Measurements from ENCODE around the gene YPEL4. TPM values are rescaled to one million over a fixed set of nuclear protein-coding genes. Genes with fewer than 3 reads are reported as not detected.

The YPEL4 gene
- total RNA-seq, 4 donors from 2014 or later = 0.63 to 1.8 (median 1.5) TPM

GRCh38 chr11:57645689-57646085, 4.0 kb downstream of the YPEL4 start:
- DNase-seq (ENCODE audit: low spot score) (no peak), ATAC-seq (ENCODE audit: low FRiP score) (no peak)
- TF ChIP-seq CTCF (IDR thresholded peaks at IDR 0.05) = no peak

GRCh38 chr11:57644748-57645688, 4.7 kb downstream of the YPEL4 start:
- peak in 1 of 3 donors; percentile 40 for TF ChIP-seq CTCF (IDR thresholded peaks at IDR 0.05)
- peak; percentile 53 for ATAC-seq (ENCODE audit: low FRiP score)
- DNase-seq (ENCODE audit: low spot score) = peak; percentile 80

DNA sequence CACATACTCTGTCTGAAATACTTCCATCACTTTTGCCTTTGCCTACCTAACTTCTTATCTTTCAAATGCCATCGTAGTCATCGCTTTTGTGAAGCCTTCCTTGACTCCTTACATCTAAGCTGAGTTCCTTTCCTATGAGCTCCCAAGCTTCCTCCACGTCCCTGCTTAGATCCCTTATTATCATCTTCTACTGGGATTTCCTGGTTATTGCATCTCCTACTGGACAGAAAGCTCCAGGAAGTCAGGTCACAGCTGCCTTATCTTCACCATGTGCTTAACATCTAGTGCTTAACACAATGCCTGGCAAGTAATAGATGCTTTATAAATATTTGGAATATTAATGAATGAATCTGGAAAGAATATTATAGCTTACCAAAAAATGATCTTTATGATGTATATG, 5.9 kb downstream of the YPEL4 start:
- ATAC-seq (ENCODE audit: low FRiP score) = no peak
- no peak for TF ChIP-seq CTCF (IDR thresholded peaks at IDR 0.05)
- DNase-seq (ENCODE audit: low spot score) = no peak

- no peak for TF ChIP-seq CTCF (IDR thresholded peaks at IDR 0.05)
- ATAC-seq (ENCODE audit: low FRiP score) (no peak), DNase-seq (ENCODE audit: low spot score) (no peak)
These were observed 8.5 kb downstream of the YPEL4 start for GRCh38 chr11:57641011-57641807.

DNA sequence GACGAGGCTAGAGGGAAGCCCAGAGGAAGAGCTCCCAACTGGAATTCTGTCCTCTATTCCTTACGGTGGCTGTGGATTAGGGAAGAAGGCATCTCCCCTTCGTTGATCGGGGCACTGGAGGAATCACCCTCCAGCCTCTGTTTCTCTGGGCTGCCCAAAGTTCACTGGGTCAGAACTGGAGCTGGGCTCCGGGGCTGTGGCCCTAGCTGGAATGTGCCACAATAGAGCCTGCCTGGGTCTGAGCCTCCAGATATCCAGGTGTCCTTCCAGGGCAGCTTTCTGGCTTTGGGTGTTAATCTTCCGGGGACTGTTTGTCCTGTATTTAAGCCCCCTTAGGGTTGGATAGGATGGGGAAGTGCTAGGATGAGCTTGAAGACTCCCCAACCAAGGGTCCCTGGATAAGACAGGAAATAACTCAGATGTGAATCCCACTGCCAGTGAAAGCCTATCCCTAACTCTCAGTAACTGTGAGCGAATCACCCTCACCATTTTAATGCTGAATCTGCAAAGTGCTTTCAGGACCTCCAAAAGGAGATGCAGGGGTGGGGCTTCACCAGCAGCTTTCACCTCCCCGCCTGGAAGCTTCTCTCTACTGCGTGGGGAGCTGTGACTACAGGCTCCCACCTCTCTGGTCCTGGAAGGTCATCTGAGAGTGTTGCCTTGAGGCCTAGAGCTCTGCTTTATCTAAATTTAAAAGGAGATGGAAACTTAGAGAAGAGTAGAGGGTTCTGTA, 9.5 kb downstream of the YPEL4 start:
- DNase-seq (ENCODE audit: low spot score) (no peak), ATAC-seq (ENCODE audit: low FRiP score) (no peak)
- TF ChIP-seq CTCF (IDR thresholded peaks at IDR 0.05) = no peak

DNA sequence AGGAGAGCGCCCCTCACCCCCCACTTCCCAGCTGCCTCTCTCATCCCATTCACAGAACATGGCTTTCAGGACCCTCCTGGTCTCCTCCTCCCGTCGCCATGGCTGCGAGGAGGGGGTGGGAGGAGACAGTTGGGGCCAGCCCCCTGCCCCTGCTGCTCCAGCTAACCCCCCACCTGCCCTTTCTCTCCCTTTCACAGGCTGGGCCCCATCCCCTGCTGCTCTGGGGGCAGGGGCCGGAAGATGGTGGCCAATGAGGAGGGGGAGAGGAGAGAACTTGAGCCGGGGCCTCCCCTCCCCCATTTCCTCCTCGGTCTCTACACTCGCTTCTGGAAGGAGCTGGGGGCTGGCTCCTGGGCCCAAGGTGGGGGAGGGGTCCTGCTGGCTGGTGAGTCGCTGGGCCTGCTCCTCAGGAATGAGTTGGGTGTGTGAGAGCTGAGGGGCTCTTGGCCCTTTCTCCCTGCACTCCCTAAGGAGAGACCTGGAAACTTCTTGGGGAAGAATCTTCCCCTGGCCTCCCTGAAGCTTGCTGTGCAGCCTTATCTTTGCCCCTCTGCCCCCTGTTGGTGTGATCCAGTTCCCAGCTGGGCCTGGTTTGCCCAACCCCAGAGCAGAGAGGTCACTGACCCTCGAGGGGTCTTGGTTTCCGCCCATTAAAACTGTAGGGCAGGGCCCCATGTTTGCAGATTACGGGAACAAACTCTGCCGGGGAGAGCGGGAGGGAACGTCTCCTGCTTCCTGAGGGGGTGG, 10.2 kb downstream of the YPEL4 start:
- ATAC-seq (ENCODE audit: low FRiP score) (no peak), DNase-seq (ENCODE audit: low spot score) (no peak)
- no peak for TF ChIP-seq CTCF (IDR thresholded peaks at IDR 0.05)
